Small intestine (tissue), 7 donors: ENCODE results near the gene CD300A. TPM values are rescaled to one million over a fixed set of nuclear protein-coding genes. Genes with fewer than 3 reads are reported as not detected.

Source experiments
- DNase-seq, 2 donors: peaks; one replicate each; pipeline versions ENCODE4 v3.0.0 to v3.0.0-alpha.2; 2013
- FAIRE-seq: peaks from 2 replicates; lab custom pipeline; 2012; peaks lifted over from hg19 to GRCh38; lab: Jason Lieb, UNC
- H3K27ac ChIP-seq, 3 donors: one replicate each; pipeline ENCODE4 v1.5.1; 2013; ENCODE audit warnings: low read length in 2 of 3, mild to moderate bottlenecking in 2 of 3, control low read depth in 1 of 3, inconsistent platforms in 1 of 3, low read depth in 1 of 3, moderate library complexity in 1 of 3
- H3K27me3 ChIP-seq, 3 donors: one replicate each; pipeline ENCODE4 v1.6.1; 2013; ENCODE audit warnings: low read length in 3 of 3, inconsistent platforms in 1 of 3; ENCODE audit not compliant: control insufficient read depth in 3 of 3, insufficient read depth in 3 of 3
- H3K36me3 ChIP-seq, 3 donors: one replicate each; pipeline ENCODE4 v1.6.1; 2013; ENCODE audit warnings: low read length in 3 of 3, inconsistent platforms in 1 of 3, low read depth in 1 of 3, mild to moderate bottlenecking in 1 of 3, moderate library complexity in 1 of 3; ENCODE audit not compliant: control insufficient read depth in 3 of 3, insufficient read depth in 2 of 3
- H3K4me1 ChIP-seq, 3 donors: one replicate each; pipeline ENCODE4 v1.6.1; 2013; ENCODE audit warnings: low read length in 2 of 3, inconsistent platforms in 1 of 3, low read depth in 1 of 3, mild to moderate bottlenecking in 1 of 3, moderate library complexity in 1 of 3; ENCODE audit not compliant: control insufficient read depth in 3 of 3, insufficient read depth in 2 of 3
- H3K4me3 ChIP-seq, 3 donors: one replicate each; pipeline ENCODE4 v1.5.1; 2013; ENCODE audit warnings: low read length in 3 of 3, control low read depth in 1 of 3, inconsistent platforms in 1 of 3, low read depth in 1 of 3, mild to moderate bottlenecking in 1 of 3, moderate library complexity in 1 of 3
- H3K9me3 ChIP-seq, 2 donors: one replicate each; pipeline ENCODE4 v1.6.1; 2013; ENCODE audit warnings: low read depth in 1 of 2, low read length in 1 of 2; ENCODE audit not compliant: control insufficient read depth in 2 of 2, insufficient read depth in 1 of 2
- WGBS, 3 donors: extraction: QIAGEN DNeasy Blood & Tissue Kit; methylation state at CpG; one replicate each; pipeline ENCODE4 v1.1.7; 2013; 5-methylcytosine and 5-hydroxymethylcytosine counted together
- polyA plus RNA-seq, 4 donors: library from polyadenylated mRNA; stranded (reverse) in 3 of 4; unstranded in 1 of 4; fragments of 200-250 nt in 3 of 4; fragments of 120-200 nt in 1 of 4; gene quantifications; one replicate each; pipeline versions ENCODE4 v1.2.1 to v1.2.3, GENCODE V29; 2013
- donor health status: healthy with polysubstance abuse.
- donor health status: control.
- donor health status: control.
- donor health status: Bipolar disorder and iron deficiency.
- donor health status: healthy.

The CD300A gene
- polyA plus RNA-seq, 4 donors: 1.1 to 5.9 (median 5.4) TPM

- peak overlapping the region; percentile 86 to 98 (median 93) for H3K27ac ChIP-seq
- peaks cover 6 to 28% (median 9%) of the 10 kb centered on the region in 3 donors for H3K4me1 ChIP-seq
- 55 to 57% (median 56%) methylated on average over 8 of the region's 8 CpGs for WGBS, 3 donors
Measured at GRCh38 chr17:74443516-74444296, 22.7 kb upstream of the CD300A start.

GRCh38 chr17:74444406-74444805 lies 22.0 kb upstream of the CD300A start:
- Histone ChIP-seq H3K27me3 (no peaks in the 10 kb centered on the region), H3K27ac (peak overlapping the region in 2 of 3 donors; percentile 93 to 98), H3K4me3 (no peak overlapping the region), H3K36me3 (peaks cover 0 to 75% (median 0%) of the 10 kb centered on the region in 3 donors), H3K9me3 (no peaks in the 10 kb centered on the region), H3K4me1 (peaks cover 6 to 28% (median 9%) of the 10 kb centered on the region in 3 donors)
- WGBS, 3 donors: 40 to 59% (median 52%) methylated on average over 8 to 12 of the region's 12 CpGs
- FAIRE-seq (no peak), DNase-seq (no peak)

More at GRCh38 chr17:74443516-74444296, 22.7 kb upstream of the CD300A start:
- H3K9me3 ChIP-seq: no peaks in the 10 kb centered on the region
- DNase-seq (no peak), FAIRE-seq (no peak)
- H3K36me3 ChIP-seq: peaks cover 0 to 73% (median 0%) of the 10 kb centered on the region in 3 donors
- H3K4me3 ChIP-seq: peak overlapping the region in 1 of 3 donors; percentile 16
- no peaks in the 10 kb centered on the region for H3K27me3 ChIP-seq

GRCh38 chr17:74445158-74445557 lies 21.3 kb upstream of the CD300A start:
- peaks cover 0 to 75% (median 0%) of the 10 kb centered on the region in 3 donors for H3K36me3 ChIP-seq
- WGBS, 3 donors: 76 to 89% (median 83%) methylated on average over 7 of the region's 7 CpGs
- H3K4me3 ChIP-seq: no peak overlapping the region
- H3K27ac ChIP-seq: peak overlapping the region in 1 of 3 donors; percentile 98
- H3K4me1 ChIP-seq: peaks cover 6 to 28% (median 9%) of the 10 kb centered on the region in 3 donors
- H3K27me3 ChIP-seq: no peaks in the 10 kb centered on the region
- FAIRE-seq: no peak
- DNase-seq: no peak
- no peaks in the 10 kb centered on the region for H3K9me3 ChIP-seq

GRCh38 chr17:74446551-74447500 lies 19.6 kb upstream of the CD300A start:
- Histone ChIP-seq H3K4me3 (no peak overlapping the region), H3K27ac (peak overlapping the region in 2 of 3 donors; percentile 3 to 14), H3K9me3 (no peaks in the 10 kb centered on the region), H3K4me1 (peaks cover 8 to 28% (median 9%) of the 10 kb centered on the region in 3 donors), H3K27me3 (no peaks in the 10 kb centered on the region), H3K36me3 (peaks cover 0 to 69% (median 0%) of the 10 kb centered on the region in 3 donors)
- no peak for DNase-seq
- FAIRE-seq: no peak
- WGBS, 3 donors: 63 to 78% (median 73%) methylated on average over 28 to 31 of the region's 31 CpGs

GRCh38 chr17:74447628-74448159 lies 18.7 kb upstream of the CD300A start:
- FAIRE-seq: no peak
- Histone ChIP-seq H3K9me3 (no peaks in the 10 kb centered on the region), H3K4me3 (no peak overlapping the region), H3K4me1 (peaks cover 8 to 25% (median 9%) of the 10 kb centered on the region in 3 donors), H3K36me3 (peaks cover 0 to 67% (median 0%) of the 10 kb centered on the region in 3 donors), H3K27ac (no peak overlapping the region), H3K27me3 (no peaks in the 10 kb centered on the region)
- no peak for DNase-seq
- 92 to 96% (median 92%) methylated on average over 11 of the region's 11 CpGs for WGBS, 3 donors

- FAIRE-seq: no peak
- no peaks in the 10 kb centered on the region for H3K9me3 ChIP-seq
- no peak for DNase-seq
- H3K4me3 ChIP-seq: no peak overlapping the region
- peaks cover 0 to 64% (median 0%) of the 10 kb centered on the region in 3 donors for H3K36me3 ChIP-seq
- no peaks in the 10 kb centered on the region for H3K27me3 ChIP-seq
- peaks cover 7 to 26% (median 10%) of the 10 kb centered on the region in 3 donors for H3K4me1 ChIP-seq
- WGBS, 3 donors: 77 to 82% (median 81%) methylated on average over 8 of the region's 8 CpGs
- no peak overlapping the region for H3K27ac ChIP-seq
Measured at GRCh38 chr17:74448756-74449155, 17.7 kb upstream of the CD300A start.

GRCh38 chr17:74449306-74449705 lies 17.1 kb upstream of the CD300A start:
- Histone ChIP-seq H3K9me3 (no peaks in the 10 kb centered on the region), H3K36me3 (peaks cover 0 to 58% (median 0%) of the 10 kb centered on the region in 3 donors), H3K4me3 (no peak overlapping the region), H3K27me3 (no peaks in the 10 kb centered on the region), H3K27ac (no peak overlapping the region), H3K4me1 (peaks cover 2 to 23% (median 5%) of the 10 kb centered on the region in 3 donors)
- FAIRE-seq: no peak
- DNase-seq: no peak
- WGBS, 3 donors: 79 to 87% (median 82%) methylated on average over 11 of the region's 11 CpGs

- H3K4me3 ChIP-seq: no peak overlapping the region
- H3K9me3 ChIP-seq: no peaks in the 10 kb centered on the region
- H3K36me3 ChIP-seq: peaks cover 0 to 53% (median 0%) of the 10 kb centered on the region in 3 donors
- peaks cover 2 to 23% (median 9%) of the 10 kb centered on the region in 3 donors for H3K4me1 ChIP-seq
- DNase-seq (no peak), FAIRE-seq (no peak)
- no peak overlapping the region for H3K27ac ChIP-seq
- H3K27me3 ChIP-seq: no peaks in the 10 kb centered on the region
- 76 to 87% (median 78%) methylated on average over 5 of the region's 5 CpGs for WGBS, 3 donors
Measured at GRCh38 chr17:74449773-74450172, 16.7 kb upstream of the CD300A start.
